NOMO-1 (cell line): Measurements from ENCODE around the gene IGSF21.

ENCODE experiments used
- DNase-seq, 2 experiments: peaks; one replicate each; lab custom pipeline; 2025; ENCODE audit not compliant: unreplicated experiment in 2 of 2; lab: John Stamatoyannopoulos, UW

IGSF21 gene

GRCh38 chr1:18144062-18144461 is 36.5 kb downstream of the IGSF21 start:
- DNase-seq = no peak

GRCh38 chr1:18144916-18145647 is 37.5 kb downstream of the IGSF21 start:
- DNase-seq = no peak

GRCh38 chr1:18145851-18146618 is 38.4 kb downstream of the IGSF21 start:
- DNase-seq = no peak

GRCh38 chr1:18146886-18147285 is 39.3 kb downstream of the IGSF21 start:
- DNase-seq = no peak

DNA sequence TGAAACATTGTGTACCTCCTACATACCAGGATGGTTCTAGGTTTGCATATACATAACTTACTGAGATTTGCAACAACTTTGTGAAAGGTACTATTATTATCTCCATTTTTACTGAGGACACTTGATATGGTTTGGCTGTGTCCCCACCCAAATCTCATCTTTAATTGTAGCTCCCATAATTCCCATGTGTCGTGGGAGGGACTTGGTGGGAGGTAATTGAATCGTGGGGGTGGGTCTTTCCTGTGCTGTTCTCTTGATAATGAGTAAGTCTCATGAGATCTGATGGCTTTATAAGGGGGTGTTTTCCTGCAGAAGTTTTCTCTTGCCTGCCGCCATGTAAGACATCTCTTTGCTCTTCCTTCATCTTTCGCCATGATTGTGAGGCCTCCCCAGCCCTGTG is 40.1 kb downstream of the IGSF21 start:
- DNase-seq = no peak

- no peak for DNase-seq
Observed at GRCh38 chr1:18148461-18148860, 40.9 kb downstream of the IGSF21 start.

DNA sequence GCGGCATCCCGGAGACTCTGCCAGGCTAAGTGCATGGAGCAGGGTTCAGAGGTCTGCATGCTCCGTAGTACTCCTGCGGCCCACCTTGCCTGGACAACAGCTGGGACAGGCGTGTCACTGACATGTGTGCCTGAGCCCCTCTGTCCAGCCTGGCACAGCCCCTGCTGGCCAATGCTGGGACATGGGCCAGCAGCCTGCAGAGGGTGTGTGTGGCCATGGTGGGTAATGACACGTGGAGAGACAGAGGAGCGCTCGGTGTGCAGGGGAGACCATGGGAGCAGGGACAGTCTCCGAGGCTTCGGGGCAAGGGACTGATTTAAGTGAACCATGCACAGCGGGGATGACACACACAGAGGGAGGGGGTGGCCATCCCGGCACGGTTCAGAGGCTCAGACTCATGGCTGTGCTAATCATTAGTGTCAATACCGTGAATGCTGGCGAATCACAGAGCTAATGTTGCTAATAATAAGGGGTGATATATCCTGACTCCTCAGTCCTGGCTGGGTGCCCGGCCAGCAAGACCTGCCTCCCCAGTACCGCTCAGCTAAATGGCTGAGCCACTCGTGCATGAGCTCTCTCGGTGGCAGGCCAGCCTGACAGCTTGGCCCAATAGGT is 41.5 kb downstream of the IGSF21 start:
- no peak for DNase-seq

DNA sequence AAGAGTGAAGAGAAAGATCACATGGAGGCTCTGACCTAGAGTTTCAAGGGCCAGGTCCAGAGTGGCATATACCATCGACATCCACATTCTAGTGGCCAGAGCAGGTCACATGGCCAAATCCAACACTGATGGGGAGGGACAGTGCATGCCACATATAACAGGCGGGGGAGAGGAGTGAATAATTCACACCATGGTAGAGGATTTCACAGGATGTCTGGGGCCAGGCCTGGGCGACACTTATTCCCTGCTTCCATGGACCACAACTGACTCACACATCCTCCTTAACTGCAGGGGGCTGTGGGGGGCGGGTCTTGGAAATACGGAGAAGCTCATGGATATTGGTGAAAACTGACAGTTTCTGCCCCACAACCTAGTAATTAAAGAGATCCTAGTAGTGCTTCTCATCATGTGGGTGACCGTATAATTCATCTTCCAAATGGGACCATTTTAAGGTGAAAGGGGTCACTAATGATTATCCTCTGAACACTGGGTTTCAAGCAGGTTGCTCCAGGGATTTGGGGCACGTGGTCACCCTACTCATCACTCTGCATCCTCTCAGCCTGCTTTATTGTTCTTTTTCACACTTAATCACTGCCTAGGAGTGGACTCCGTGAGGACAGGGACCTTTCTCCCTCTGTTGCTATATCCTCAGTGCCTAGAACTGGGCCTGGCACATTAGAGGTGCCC is 44.0 kb downstream of the IGSF21 start:
- DNase-seq = no peak

- no peak for DNase-seq
Observed at GRCh38 chr1:18154430-18155194, 47.0 kb downstream of the IGSF21 start.

DNA sequence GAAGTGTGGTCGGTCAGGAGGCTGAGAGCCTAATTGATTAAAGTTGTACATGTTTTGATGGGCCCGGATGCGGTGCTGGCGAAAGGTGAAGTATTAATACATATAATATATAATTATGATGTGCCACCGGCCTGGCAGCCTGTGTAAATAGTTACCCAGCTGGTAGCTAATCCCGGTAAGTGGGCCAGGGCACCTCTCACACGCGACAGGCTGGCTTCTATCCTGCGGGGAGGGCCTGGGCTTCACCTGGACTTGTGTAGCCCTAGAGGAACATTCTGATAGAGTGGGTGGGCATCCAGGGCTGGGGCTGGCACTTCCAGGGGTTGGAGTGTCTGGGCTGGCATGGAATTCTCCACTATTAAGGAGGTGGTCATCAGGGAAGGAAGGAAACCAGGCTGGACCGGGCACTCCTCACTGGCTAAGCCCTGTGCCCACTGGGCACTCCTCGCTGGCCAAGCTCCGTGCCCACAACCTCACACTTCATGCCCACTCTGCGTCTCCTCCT is 48.3 kb downstream of the IGSF21 start:
- no peak for DNase-seq

- no peak for DNase-seq
Observed at GRCh38 chr1:18157352-18157751, 49.8 kb downstream of the IGSF21 start.

DNA sequence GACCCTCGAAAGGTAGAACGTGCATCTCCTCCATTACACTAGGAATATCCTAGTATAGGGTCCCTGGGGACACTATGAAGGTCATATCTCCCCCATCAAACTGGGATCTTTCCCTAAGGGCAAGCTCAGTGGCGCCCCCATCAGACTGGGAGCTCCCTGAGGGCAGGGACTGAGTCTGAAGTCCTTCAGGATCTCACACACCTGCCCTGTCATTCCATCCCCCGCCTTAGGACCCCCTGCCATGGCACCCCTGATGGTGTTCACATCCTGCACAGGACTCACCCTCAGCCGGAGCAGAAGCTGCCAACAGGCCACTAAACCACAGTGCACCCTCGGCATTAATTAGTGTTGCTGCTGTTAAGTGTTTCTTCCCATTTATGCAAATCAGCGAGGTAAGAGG is 50.4 kb downstream of the IGSF21 start:
- DNase-seq = no peak

GRCh38 chr1:18158714-18159113 is 51.1 kb downstream of the IGSF21 start:
- no peak for DNase-seq

GRCh38 chr1:18160290-18160942 is 52.8 kb downstream of the IGSF21 start:
- DNase-seq = peak in 1 of 2 experiments; percentile 30

DNA sequence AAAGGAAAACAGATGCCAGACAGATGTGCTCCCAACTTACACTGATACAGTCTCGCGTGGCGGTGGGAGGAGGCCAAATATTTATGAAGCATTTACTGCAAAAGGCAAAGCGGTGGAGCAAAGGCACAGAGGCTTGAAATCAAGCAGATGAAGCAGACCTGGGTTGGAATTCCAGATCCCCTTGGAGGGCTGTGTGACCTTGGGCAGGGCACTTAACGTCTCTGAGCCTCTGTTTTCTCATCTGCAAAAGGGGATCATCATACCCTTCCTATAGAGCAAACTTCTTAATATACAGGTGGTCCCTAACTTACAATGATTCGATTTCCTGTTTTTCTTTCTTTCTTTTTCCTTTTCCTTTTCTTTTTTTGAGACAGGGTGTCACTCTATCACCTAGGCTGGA is 54.1 kb downstream of the IGSF21 start:
- no peak for DNase-seq

- DNase-seq = peak in 1 of 2 experiments; percentile 10
Observed at GRCh38 chr1:18165640-18166039, 58.0 kb downstream of the IGSF21 start.

DNA sequence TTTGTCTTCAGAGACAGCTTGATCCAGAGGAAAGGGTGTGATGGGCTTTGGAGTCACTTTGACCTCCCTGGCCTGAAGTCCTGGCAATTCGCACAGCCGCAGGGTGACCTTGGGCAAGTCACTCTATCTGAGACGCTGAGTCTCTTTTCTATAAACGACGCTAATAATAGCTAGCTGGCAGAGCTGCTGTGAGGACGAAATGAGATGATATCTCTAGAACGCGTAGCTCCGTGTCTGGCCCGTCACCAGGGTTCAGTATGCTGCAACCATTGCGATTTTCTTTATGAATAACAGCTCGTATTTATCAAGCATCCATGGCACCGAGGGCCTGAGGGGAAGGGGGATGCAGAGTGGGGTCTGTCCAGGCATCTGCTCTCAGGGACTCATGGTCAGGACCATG is 58.7 kb downstream of the IGSF21 start:
- DNase-seq = no peak

DNA sequence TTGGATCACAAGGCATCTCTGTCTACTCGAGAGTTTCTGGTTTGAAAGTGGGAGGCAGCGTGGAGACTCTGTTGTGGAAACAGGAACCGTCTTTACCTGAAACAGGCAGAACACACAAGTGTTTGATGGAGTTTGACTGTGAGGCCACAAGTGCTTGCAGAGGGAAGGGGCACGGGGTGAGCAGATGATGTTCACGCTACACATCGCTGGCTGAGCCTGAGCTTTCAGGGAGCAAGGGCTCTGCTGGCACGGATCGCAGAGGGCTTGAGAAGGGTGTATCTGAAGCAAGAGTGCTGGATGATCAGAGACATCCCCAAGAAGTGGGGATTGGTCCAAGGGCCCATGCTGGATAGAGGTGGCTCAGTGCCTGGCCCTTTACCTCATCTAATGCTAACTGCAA is 59.3 kb downstream of the IGSF21 start:
- DNase-seq = no peak

DNA sequence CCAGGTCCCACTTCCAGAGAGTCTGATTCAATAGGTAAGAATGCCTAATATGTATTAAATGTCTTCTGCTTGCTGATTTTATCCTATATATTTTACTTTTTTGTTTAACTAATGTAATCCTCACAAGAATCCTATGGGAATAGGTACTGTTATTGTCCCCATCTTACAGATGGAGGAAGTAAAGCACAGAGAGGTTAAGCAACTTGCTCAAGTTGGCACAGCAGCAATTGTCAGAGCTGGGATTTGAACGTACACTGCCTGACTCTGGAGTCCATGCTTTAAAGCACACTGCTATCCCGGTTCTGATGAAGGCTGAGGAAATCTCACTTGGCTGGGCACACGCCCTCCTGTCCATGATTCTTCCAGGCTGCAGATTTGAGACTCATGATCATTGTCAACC is 62.8 kb downstream of the IGSF21 start:
- no peak for DNase-seq

- DNase-seq = no peak
Observed at GRCh38 chr1:18174037-18174436, 66.4 kb downstream of the IGSF21 start.
